UCSD-AML1 (cell line): ENCODE data around the gene RIOK1.
"Not testable (repeated sequence)": the region's sequence is repeated elsewhere in the genome, so short reads cannot be mapped to it uniquely, and the experiment has no call there.

Experiments
- DNase-seq: peaks from one replicate; lab custom pipeline; 2025; ENCODE audit not compliant: unreplicated experiment; lab: John Stamatoyannopoulos, UW

Gene RIOK1

GRCh38 chr6:7439228-7439627 is 49.6 kb downstream of the RIOK1 start:
- peak; percentile 34 for DNase-seq

GRCh38 chr6:7440476-7440875 is 50.9 kb downstream of the RIOK1 start:
- no peak for DNase-seq

- no peak for DNase-seq
Measured at GRCh38 chr6:7441048-7441775, 51.6 kb downstream of the RIOK1 start.

DNA sequence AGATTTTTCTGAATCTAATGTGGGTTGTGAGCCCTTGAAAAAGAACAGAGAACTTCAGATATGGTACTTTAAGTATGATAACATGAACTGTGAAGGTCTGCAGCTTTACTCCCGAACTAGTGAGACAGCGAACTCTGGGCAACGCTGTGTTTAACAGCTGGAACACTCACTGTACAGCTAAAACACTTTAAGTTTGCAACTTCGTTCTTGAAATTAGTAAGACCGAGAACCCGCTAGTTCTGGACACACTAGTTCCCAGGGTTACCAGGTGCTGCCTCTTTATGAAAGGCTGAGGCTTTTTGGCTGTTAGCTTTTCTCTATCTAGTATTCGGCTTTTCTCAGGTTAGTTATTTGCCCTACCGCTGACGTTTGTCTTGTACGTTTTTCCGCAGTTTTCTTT is 52.9 kb downstream of the RIOK1 start:
- DNase-seq = no peak

- no peak for DNase-seq
Measured at GRCh38 chr6:7445101-7445500, 55.5 kb downstream of the RIOK1 start.

GRCh38 chr6:7445885-7446461 is 56.4 kb downstream of the RIOK1 start:
- no peak for DNase-seq

DNA sequence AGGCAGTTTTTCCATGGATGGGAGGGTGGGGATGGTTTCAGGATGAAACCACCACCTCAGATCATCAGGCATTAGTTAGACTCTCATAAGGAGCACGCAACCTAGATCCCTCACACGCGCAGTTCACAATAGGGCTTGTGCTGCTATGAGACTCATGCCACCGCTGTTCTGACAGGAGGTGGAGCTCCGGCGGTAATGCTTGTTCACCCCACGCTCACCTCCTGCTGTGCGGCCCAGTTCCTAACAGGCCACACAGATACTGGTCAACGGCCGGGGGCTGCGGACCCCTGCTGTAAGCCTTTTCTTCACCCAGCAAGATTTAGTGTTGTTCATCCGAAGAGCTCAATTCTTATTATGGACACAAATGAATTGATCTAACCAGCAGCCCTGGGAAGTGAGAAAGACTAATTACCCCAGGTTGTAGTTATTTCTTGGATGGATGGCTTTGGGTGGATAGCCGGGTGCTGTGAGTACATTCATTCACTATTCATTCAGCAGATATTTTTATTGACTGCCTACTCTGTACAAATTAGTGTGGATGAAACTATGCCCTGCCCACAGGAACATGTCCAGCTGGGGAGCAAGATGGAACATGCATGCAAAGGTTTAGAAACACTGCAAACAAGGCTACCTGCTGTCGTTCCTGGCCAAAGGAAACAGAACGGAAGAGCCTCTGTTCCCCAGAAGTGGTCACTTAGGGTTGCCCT is 57.2 kb downstream of the RIOK1 start:
- no peak for DNase-seq

- no peak for DNase-seq
Measured at GRCh38 chr6:7448232-7448631, 58.6 kb downstream of the RIOK1 start.

DNA sequence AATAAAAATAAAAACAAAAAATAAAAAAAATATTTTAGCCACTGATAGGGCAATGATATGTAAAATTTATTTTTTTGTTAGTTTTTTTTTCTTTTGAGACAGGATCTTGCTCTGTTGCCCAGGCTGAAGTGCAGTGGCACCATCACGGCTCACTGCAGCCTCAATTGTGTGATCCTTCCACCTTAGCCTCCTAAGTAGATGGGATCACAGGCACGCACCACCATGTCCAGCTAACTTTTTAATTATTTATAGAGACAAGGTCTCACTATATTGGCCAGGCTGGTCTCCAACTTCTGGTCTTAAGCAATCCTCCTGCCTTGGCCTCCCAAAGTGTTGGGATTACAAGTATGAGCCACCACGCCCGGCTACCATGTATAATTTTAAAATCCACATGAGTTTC is 59.4 kb downstream of the RIOK1 start:
- DNase-seq = no peak

- DNase-seq = no peak
Measured at GRCh38 chr6:7451326-7451725, 61.7 kb downstream of the RIOK1 start.

GRCh38 chr6:7452898-7453297 is 63.3 kb downstream of the RIOK1 start:
- DNase-seq = no peak

GRCh38 chr6:7454696-7455358 is 65.2 kb downstream of the RIOK1 start:
- DNase-seq = no peak

DNA sequence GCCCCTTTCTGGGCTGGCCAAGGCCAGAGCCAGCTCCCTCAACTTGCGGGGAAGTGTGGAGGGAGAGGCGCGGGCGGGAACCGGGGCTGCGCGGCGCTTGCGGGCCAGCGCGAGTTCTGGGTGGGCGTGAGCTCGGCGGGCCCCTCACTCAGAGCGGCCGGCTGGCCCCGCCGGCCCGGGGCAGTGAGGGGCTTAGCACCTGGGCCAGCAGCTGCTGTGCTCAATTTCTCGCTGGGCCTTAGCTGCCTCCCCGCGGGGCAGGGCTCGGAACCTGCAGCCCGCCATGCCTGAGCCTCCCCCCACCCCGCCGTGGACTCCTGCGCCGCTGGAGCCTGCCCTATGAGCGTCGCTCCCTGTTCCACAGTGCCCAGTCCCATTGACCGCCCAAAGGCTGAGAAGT is 66.7 kb downstream of the RIOK1 start:
- DNase-seq = not testable (repeated sequence)

DNA sequence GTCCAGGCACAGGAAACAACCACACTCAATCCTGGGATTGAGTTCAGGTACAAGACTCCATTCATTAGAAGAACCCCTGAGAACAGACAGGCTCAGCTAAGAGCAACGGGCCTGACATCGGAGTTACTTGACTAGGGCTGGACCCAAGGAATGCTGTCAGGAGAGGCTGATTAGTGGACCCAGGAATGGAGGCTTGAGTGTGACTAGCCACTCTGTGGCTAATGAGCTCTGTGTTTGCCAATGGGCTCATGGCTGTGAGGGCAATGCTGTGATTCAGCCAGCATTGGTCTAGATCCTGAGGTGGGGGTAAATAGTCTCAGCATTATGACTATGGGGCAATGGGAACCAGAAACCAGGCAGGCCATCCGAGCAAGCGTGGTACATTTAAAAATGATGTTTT is 71.8 kb downstream of the RIOK1 start:
- no peak for DNase-seq

- DNase-seq = no peak
Measured at GRCh38 chr6:7463785-7464184, 74.2 kb downstream of the RIOK1 start.

GRCh38 chr6:7467007-7467897 is 77.6 kb downstream of the RIOK1 start:
- no peak for DNase-seq
